ENCODE data around the gene HIVEP2.

Gene HIVEP2

GRCh38 chr6:142918339-142919042 lies 26.5 kb downstream of the HIVEP2 start:
- in situ Hi-C loops (cut with MboI; ENCODE audit: low sequenced_read_pairs): no loop called here

- in situ Hi-C loops (cut with MboI; ENCODE audit: low sequenced_read_pairs): no loop called here
Observed at GRCh38 chr6:142916881-142917280, 28.1 kb downstream of the HIVEP2 start.

GRCh38 chr6:142914937-142915697 lies 29.9 kb downstream of the HIVEP2 start:
- in situ Hi-C loops (cut with MboI; ENCODE audit: low sequenced_read_pairs): no loop called here

GRCh38 chr6:142914369-142914768 lies 30.6 kb downstream of the HIVEP2 start:
- in situ Hi-C loops (cut with MboI; ENCODE audit: low sequenced_read_pairs): no loop called here

- in situ Hi-C loops (cut with MboI; ENCODE audit: low sequenced_read_pairs): no loop called here
Observed at GRCh38 chr6:142913511-142914047, 31.4 kb downstream of the HIVEP2 start.

GRCh38 chr6:142913036-142913510 lies 31.9 kb downstream of the HIVEP2 start:
- in situ Hi-C loops (cut with MboI; ENCODE audit: low sequenced_read_pairs): no loop called here

- in situ Hi-C loops (cut with MboI; ENCODE audit: low sequenced_read_pairs): no loop called here
Observed at GRCh38 chr6:142912125-142912524, 32.9 kb downstream of the HIVEP2 start.

GRCh38 chr6:142911430-142911829 lies 33.5 kb downstream of the HIVEP2 start:
- in situ Hi-C loops (cut with MboI; ENCODE audit: low sequenced_read_pairs): no loop called here

GRCh38 chr6:142909686-142910085 lies 35.3 kb downstream of the HIVEP2 start:
- in situ Hi-C loops (cut with MboI; ENCODE audit: low sequenced_read_pairs): no loop called here

GRCh38 chr6:142908235-142908634 lies 36.7 kb downstream of the HIVEP2 start:
- in situ Hi-C loops (cut with MboI; ENCODE audit: low sequenced_read_pairs): no loop called here

- in situ Hi-C loops (cut with MboI; ENCODE audit: low sequenced_read_pairs): no loop called here
Observed at GRCh38 chr6:142907544-142907943, 37.4 kb downstream of the HIVEP2 start.

GRCh38 chr6:142906945-142907470 lies 38.0 kb downstream of the HIVEP2 start:
- in situ Hi-C loops (cut with MboI; ENCODE audit: low sequenced_read_pairs): no loop called here

- in situ Hi-C loops (cut with MboI; ENCODE audit: low sequenced_read_pairs): no loop called here
Observed at GRCh38 chr6:142903812-142904211, 41.2 kb downstream of the HIVEP2 start.

- in situ Hi-C loops (cut with MboI; ENCODE audit: low sequenced_read_pairs): no loop called here
Observed at GRCh38 chr6:142902636-142903053, 42.3 kb downstream of the HIVEP2 start.

- in situ Hi-C loops (cut with MboI; ENCODE audit: low sequenced_read_pairs): no loop called here
Observed at GRCh38 chr6:142901611-142902010, 43.4 kb downstream of the HIVEP2 start.

- in situ Hi-C loops (cut with MboI; ENCODE audit: low sequenced_read_pairs): no loop called here
Observed at GRCh38 chr6:142900227-142900971, 44.6 kb downstream of the HIVEP2 start.

GRCh38 chr6:142898927-142899895 lies 45.8 kb downstream of the HIVEP2 start:
- in situ Hi-C loops (cut with MboI; ENCODE audit: low sequenced_read_pairs): no loop called here

GRCh38 chr6:142897659-142898058 lies 47.3 kb downstream of the HIVEP2 start:
- in situ Hi-C loops (cut with MboI; ENCODE audit: low sequenced_read_pairs): no loop called here

- in situ Hi-C loops (cut with MboI; ENCODE audit: low sequenced_read_pairs): no loop called here
Observed at GRCh38 chr6:142896732-142897131, 48.2 kb downstream of the HIVEP2 start.

- in situ Hi-C loops (cut with MboI; ENCODE audit: low sequenced_read_pairs): no loop called here
Observed at GRCh38 chr6:142893088-142893487, 51.9 kb downstream of the HIVEP2 start.

All from HL-60/S4 treated with phorbol 12-myristate 13-acetate at 8.2 ng/mL for 4 days and 3 days (cell line).